GM10266 (cell line): ENCODE measurements around the gene SPEM1.

Experiments
- DNase-seq: peaks from one replicate; pipeline ENCODE4 v3.0.0; 2012; ENCODE audit errors: extremely low spot score
- TF ChIP-seq, protein P1 (sequence below): IDR thresholded peaks from 2 replicates; pipeline ENCODE4 v1.5.1; 2012; ENCODE audit warnings: mild to moderate bottlenecking, low read depth; ENCODE audit not compliant: control insufficient read depth, insufficient read depth; ENCODE audit errors: missing control alignments

SPEM1 gene

DNA sequence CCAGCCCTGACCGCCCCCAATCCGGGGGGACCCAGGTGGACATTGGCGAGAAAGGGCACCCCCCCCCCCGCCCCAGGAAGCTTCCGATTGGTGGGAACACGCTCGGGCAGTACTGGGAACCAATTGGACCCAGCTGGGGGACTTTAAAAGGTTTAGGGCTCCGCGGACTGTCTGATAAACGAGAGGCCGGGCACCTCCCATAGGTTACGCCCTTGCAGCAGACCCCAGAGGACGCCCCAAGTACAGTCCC, 16.5 kb upstream of the SPEM1 start:
- DNase-seq: no peak

DNA sequence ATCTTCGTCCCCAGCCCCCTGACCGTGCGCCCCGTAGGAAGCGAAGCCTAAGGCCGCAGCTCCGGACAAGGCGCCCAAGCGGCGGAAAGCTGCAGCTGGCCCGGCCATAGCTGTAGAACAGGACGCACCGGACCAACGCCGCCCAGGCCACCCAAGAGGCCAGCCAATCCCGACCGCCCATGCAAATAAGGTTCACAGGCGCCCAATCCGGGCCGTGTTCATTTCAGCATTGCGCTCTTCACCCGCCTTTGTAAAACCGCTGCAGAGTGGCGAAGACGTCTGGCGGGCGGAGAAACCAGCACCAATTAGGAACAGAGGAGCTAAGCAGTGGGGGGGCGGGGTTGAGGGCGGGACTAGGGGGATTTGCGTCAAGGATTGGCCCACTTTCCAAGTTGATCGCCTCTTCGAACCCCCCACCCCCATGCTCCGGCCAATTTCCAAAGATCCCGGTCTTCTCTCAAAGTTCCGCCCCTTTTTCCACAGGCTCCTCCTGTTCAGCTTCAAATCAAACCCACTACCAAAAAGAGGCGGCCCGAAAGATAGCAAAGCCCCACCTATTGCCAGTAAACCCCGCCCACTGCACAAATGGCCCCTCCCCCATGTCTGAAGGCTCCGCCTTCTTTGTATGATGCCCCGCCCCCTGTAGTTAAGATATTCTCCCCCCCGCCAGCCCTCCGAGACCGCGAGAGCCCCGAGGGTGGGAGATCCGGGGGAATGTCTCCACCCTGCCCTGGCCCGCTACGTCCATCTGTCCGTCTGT, 16.0 kb upstream of the SPEM1 start, which contains the start of gene TMEM256:
TMEM256 (minus strand) TSS at position 121 of the 760 bp plus-strand sequence; CDS start at position 108, 13 bp downstream.
- DNase-seq: peak; percentile 98
- TF ChIP-seq, protein P1, sequence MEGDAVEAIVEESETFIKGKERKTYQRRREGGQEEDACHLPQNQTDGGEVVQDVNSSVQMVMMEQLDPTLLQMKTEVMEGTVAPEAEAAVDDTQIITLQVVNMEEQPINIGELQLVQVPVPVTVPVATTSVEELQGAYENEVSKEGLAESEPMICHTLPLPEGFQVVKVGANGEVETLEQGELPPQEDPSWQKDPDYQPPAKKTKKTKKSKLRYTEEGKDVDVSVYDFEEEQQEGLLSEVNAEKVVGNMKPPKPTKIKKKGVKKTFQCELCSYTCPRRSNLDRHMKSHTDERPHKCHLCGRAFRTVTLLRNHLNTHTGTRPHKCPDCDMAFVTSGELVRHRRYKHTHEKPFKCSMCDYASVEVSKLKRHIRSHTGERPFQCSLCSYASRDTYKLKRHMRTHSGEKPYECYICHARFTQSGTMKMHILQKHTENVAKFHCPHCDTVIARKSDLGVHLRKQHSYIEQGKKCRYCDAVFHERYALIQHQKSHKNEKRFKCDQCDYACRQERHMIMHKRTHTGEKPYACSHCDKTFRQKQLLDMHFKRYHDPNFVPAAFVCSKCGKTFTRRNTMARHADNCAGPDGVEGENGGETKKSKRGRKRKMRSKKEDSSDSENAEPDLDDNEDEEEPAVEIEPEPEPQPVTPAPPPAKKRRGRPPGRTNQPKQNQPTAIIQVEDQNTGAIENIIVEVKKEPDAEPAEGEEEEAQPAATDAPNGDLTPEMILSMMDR: no peak

More for the DNA sequence above, 16.5 kb upstream of the SPEM1 start:
- TF ChIP-seq, protein P1: no peak

DNA sequence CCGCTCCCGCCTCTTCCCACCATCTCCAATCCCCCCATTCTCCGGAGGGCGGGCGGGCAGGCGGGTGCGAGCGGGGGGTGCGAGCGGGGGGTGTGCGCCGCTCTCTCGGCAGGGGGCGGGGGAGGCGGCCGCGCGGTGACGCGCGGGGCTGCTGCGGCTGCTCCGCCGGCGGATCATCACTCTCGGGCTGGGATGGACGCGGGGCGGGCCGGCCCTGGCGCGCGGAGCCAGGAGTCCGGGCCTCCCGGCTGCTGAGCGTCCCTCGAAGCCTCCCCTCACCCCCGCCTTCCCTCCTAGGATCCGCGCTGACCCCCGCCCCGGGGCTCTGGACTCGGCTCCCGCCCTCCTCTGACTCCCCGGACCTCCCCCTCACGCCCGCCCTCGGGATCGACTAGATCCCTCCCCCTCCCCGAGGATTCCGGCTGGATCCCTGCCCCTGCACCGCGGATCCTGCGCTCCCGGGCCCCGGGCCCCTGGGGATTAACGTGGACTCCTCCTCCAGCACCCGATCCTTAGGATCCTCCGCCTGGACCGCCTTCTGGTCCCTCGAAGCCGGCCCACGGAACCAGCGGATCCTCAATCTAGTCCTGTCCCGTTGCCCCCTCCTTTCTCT, 15.3 kb upstream of the SPEM1 start:
- DNase-seq: no peak
- TF ChIP-seq, protein P1: no peak

DNA sequence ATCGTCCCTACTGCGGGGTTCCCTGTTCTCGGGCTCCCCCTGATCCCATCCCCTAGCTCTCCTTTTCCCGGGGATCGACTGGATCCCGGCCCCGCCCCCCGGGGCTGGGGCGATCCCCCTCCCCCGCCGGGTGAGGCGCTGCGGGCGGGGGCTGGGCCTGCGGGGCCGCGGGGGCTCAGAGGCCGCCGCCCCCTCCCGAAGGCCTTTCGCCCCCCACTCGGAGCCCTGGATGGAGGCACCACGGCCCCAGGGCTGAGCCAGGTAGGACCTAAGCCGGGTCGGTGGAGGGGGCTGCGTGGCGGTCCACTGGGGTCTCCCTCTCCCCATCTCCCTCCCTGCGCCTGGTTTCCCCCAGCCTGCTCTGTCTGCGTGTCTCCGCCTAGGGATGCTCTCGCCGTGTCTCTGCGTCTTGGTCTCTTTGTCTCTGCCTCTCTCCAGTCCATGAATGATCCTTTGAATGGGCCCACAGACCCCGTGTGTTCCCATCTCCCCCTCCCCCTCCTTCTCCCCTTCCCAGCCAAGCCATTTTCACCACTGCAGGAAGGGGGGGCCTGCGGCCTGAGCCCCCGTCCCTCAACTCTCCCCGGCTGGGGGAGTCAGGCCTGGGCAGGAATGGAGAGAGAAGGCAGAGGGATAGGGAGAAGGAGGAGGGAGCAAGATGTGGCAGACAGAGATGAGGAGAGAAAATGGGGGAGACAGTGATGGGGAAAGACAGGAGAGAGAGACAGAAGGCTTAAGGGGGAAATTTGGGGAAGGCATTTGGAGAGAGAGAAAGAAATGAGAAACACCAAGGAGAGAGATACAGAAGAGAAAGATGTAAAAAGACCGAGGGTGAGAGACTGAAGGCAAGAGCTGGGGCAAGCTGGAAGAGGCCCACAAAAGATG, 14.5 kb upstream of the SPEM1 start:
- TF ChIP-seq, protein P1: no peak

DNA sequence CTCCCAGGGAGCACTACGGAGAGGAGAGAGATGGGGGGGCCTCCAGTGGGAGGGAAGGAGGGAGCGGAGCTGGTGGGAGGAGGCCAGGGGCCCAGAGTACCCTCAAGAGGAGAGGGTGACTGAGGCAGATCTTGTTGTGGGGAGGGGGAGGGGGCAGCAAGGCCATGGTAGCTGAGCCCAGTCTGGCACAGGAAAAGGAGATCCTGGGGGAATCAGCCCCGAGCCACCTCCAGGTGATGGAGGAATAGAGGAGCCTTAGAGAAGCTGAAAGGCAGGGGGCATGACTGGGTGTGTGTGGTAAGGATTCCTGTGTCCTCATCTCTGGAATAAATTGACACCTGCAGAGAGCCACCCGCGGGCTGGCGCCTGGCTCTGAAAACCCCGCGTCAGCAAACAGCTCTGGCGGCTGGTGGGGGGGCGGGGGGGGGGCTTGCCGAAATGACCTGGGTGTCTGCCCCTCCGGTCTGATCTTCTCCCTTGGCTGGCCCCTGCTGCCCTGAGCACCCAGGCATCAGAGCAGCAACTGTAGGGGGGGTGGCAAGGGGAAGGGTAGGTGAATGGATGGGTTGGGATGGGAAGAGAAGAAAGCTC, 13.8 kb upstream of the SPEM1 start:
- DNase-seq: no peak
- TF ChIP-seq, protein P1: no peak

More for the DNA sequence above, 14.5 kb upstream of the SPEM1 start:
- no peak for DNase-seq

DNA sequence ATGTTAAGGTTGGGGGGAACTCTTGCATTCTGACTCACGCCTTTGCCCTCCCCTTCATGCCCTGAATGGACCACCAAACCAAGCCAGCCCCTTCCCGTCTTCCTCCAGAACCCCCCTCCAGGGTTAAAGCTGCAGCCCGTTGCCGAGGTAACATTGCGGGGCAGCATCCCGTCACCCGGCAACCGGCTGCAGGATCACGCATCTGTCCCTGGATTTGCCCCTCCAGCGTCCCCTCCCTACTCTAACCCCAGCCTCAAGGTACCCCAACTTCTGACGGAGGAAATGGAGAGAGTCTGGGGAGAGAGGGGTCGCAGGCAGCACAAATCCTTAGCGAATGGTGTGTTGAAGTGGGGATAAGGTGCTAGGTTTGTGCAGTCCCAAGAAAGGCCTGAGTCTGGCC, 13.0 kb upstream of the SPEM1 start:
- TF ChIP-seq, protein P1: no peak
- DNase-seq: no peak
